DND-41 (cell line): ENCODE measurements around the gene JAK2.

ENCODE experiments used
- ATAC-seq: fragments of 200-7000 bp; cut with Tn5 transposase; 3 replicates; pipeline ENCODE4 v1.9.1; 2021; ENCODE audit warnings: low read depth; ENCODE audit not compliant: insufficient read depth
- DNase-seq: peaks from one replicate; pipeline ENCODE4 v3.0.0-alpha.2; 2020
- H2AFZ ChIP-seq: 2 replicates; pipeline ENCODE4 v1.6.0; 2012; ENCODE audit warnings: low read depth, low read length
- H3K27ac ChIP-seq: 2 replicates; pipeline ENCODE4 v1.5.1; 2012; ENCODE audit warnings: low read length, inconsistent platforms
- H3K27me3 ChIP-seq: fragments of 200-600 bp; sonication (generic); 2 replicates; pipeline ENCODE4 v1.6.0; 2012; ENCODE audit warnings: low read length, mild to moderate bottlenecking, inconsistent platforms; ENCODE audit not compliant: insufficient read depth, poor library complexity
- H3K36me3 ChIP-seq: 2 replicates; pipeline ENCODE4 v1.5.1; 2012; ENCODE audit warnings: low read length, inconsistent platforms; ENCODE audit not compliant: insufficient read depth
- H3K4me1 ChIP-seq: 2 replicates; pipeline ENCODE4 v1.5.1; 2012; ENCODE audit warnings: mild to moderate bottlenecking, low read length; ENCODE audit not compliant: insufficient read depth
- H3K4me2 ChIP-seq: 2 replicates; pipeline ENCODE4 v1.6.0; 2012; ENCODE audit warnings: mild to moderate bottlenecking, moderate library complexity, low read length, inconsistent platforms; ENCODE audit not compliant: insufficient read depth
- H3K4me3 ChIP-seq, 2 experiments: fragments of 200-600 bp in 1 of 2; shearing (Covaris generic) in 1 of 2; 2 replicates each; pipeline ENCODE4 v1.5.1; 2012 to 2016; ENCODE audit warnings: inconsistent platforms in 2 of 2, low read length in 2 of 2, mild to moderate bottlenecking in 2 of 2, low read depth in 1 of 2, moderate library complexity in 1 of 2
- H3K79me2 ChIP-seq: 2 replicates; pipeline ENCODE4 v1.6.0; 2012; ENCODE audit warnings: low read length, inconsistent platforms; ENCODE audit not compliant: insufficient read depth
- H3K9ac ChIP-seq: 2 replicates; pipeline ENCODE4 v1.6.0; 2012; ENCODE audit warnings: low read depth, mild to moderate bottlenecking, inconsistent platforms, low read length, moderate library complexity
- H3K9me3 ChIP-seq: 2 replicates; pipeline ENCODE4 v1.5.1; 2012; ENCODE audit warnings: low read length, moderate library complexity, mild to moderate bottlenecking, inconsistent platforms; ENCODE audit not compliant: insufficient read depth, severe bottlenecking
- H4K20me1 ChIP-seq: 2 replicates; pipeline ENCODE4 v1.6.0; 2012; ENCODE audit warnings: low read length; ENCODE audit not compliant: insufficient read depth
- EZH2 ChIP-seq: IDR thresholded peaks from 3 replicates; pipeline ENCODE4 v1.6.1; 2012; ENCODE audit warnings: borderline replicate concordance, low read depth, mild to moderate bottlenecking, moderate library complexity, low read length, inconsistent platforms; ENCODE audit not compliant: severe bottlenecking
- TF ChIP-seq, protein P1 (sequence below): IDR thresholded peaks from 2 replicates; pipeline ENCODE4 v1.5.1; 2012; ENCODE audit warnings: borderline replicate concordance, low read length, moderate library complexity, mild to moderate bottlenecking; ENCODE audit not compliant: poor library complexity, severe bottlenecking; ENCODE audit errors: extremely low read depth

JAK2 gene

DNA sequence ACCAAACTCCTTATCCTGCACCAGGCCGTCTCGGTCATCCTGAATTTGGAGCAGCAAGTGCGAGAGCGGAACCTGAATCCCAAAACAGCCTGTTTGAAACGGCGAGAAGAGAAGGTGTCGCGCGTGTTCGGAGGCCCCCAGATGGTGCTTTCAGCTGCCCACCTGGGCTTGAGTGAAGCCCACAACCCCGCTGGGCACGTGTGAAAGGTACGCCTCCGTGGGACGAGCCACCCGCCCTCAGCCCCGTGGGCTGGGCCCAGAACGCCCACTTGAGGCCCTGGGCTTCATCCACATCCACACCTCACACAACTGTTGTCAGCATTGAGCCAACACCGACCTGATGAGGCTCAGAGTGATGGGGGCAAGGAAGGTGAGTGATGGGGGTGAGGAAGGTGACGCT lies 127.6 kb downstream of the JAK2 start:
- ATAC-seq (no peak), DNase-seq (no peak)
- TF ChIP-seq EZH2, result no peak
- TF ChIP-seq, protein P1, sequence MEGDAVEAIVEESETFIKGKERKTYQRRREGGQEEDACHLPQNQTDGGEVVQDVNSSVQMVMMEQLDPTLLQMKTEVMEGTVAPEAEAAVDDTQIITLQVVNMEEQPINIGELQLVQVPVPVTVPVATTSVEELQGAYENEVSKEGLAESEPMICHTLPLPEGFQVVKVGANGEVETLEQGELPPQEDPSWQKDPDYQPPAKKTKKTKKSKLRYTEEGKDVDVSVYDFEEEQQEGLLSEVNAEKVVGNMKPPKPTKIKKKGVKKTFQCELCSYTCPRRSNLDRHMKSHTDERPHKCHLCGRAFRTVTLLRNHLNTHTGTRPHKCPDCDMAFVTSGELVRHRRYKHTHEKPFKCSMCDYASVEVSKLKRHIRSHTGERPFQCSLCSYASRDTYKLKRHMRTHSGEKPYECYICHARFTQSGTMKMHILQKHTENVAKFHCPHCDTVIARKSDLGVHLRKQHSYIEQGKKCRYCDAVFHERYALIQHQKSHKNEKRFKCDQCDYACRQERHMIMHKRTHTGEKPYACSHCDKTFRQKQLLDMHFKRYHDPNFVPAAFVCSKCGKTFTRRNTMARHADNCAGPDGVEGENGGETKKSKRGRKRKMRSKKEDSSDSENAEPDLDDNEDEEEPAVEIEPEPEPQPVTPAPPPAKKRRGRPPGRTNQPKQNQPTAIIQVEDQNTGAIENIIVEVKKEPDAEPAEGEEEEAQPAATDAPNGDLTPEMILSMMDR, result no peak
- no peak overlapping the region for H2AFZ ChIP-seq
- no peak overlapping the region for H3K4me2 ChIP-seq
- peaks cover 18% of the 10 kb centered on the region for H3K36me3 ChIP-seq
- H3K4me3 ChIP-seq, result no peak overlapping the region
- no peaks in the 10 kb centered on the region for H3K9me3 ChIP-seq
- no peak overlapping the region for H3K27ac ChIP-seq
- H3K79me2 ChIP-seq, result no peaks in the 10 kb centered on the region
- H3K27me3 ChIP-seq, result no peaks in the 10 kb centered on the region
- no peaks in the 10 kb centered on the region for H4K20me1 ChIP-seq
- no peaks in the 10 kb centered on the region for H3K4me1 ChIP-seq
- no peak overlapping the region for H3K9ac ChIP-seq

GRCh38 chr9:5113523-5113922 lies 128.5 kb downstream of the JAK2 start:
- no peak overlapping the region for H3K4me3 ChIP-seq
- no peak overlapping the region for H3K9ac ChIP-seq
- DNase-seq, result no peak
- no peaks in the 10 kb centered on the region for H3K27me3 ChIP-seq
- peaks cover 18% of the 10 kb centered on the region for H3K36me3 ChIP-seq
- H3K27ac ChIP-seq, result no peak overlapping the region
- no peaks in the 10 kb centered on the region for H3K79me2 ChIP-seq
- TF ChIP-seq, protein P1, result no peak
- TF ChIP-seq EZH2, result no peak
- no peak for ATAC-seq
- no peaks in the 10 kb centered on the region for H3K9me3 ChIP-seq
- no peaks in the 10 kb centered on the region for H4K20me1 ChIP-seq
- H3K4me1 ChIP-seq, result no peaks in the 10 kb centered on the region
- no peak overlapping the region for H2AFZ ChIP-seq
- H3K4me2 ChIP-seq, result no peak overlapping the region

GRCh38 chr9:5113994-5114748 lies 129.1 kb downstream of the JAK2 start:
- Histone ChIP-seq H3K79me2 (no peaks in the 10 kb centered on the region), H3K27ac (no peak overlapping the region), H3K4me1 (no peaks in the 10 kb centered on the region), H3K9ac (no peak overlapping the region), H3K36me3 (peaks cover 18% of the 10 kb centered on the region), H2AFZ (no peak overlapping the region), H3K9me3 (no peaks in the 10 kb centered on the region), H4K20me1 (no peaks in the 10 kb centered on the region), H3K27me3 (no peaks in the 10 kb centered on the region), H3K4me3 (no peak overlapping the region), H3K4me2 (no peak overlapping the region)
- ATAC-seq, result no peak
- no peak for TF ChIP-seq EZH2
- TF ChIP-seq, protein P1, result no peak
- DNase-seq, result no peak

- H3K27me3 ChIP-seq, result no peaks in the 10 kb centered on the region
- no peak overlapping the region for H3K4me2 ChIP-seq
- H3K4me3 ChIP-seq, result no peak overlapping the region
- no peak overlapping the region for H3K27ac ChIP-seq
- TF ChIP-seq EZH2, result no peak
- TF ChIP-seq, protein P1, result no peak
- H3K36me3 ChIP-seq, result peaks cover 8% of the 10 kb centered on the region; the same call in 1 of the 2 replicates
- no peaks in the 10 kb centered on the region for H3K9me3 ChIP-seq
- H3K9ac ChIP-seq, result no peak overlapping the region
- no peak overlapping the region for H2AFZ ChIP-seq
- no peaks in the 10 kb centered on the region for H3K79me2 ChIP-seq
- no peaks in the 10 kb centered on the region for H3K4me1 ChIP-seq
- ATAC-seq (no peak), DNase-seq (no peak)
- H4K20me1 ChIP-seq, result no peaks in the 10 kb centered on the region
These were observed 137.0 kb downstream of the JAK2 start for GRCh38 chr9:5122116-5122515.
